ENCODE results near the gene TCF25.
A peak's percentile ranks its signal among the peaks of the same experiment; 100 is the strongest.
"Not testable (repeated sequence)": the region's sequence is repeated elsewhere in the genome, so short reads cannot be mapped to it uniquely, and the experiment has no call there.

The TCF25 gene

GRCh38 chr16:89873109-89873971, at the start of gene TCF25:
Gene TCF25 (plus strand): TSS chr16:89873592. CDS start chr16:89873668, 76 bp downstream.
- H3K4me3 ChIP-seq (ENCODE audit: low read depth, low read length), result peak within 1 kb of the TSS; percentile 90
- TF ChIP-seq CTCF (IDR thresholded peaks at IDR 0.05; ENCODE audit: low read depth, low read length), result no peak

GRCh38 chr16:89823824-89824148, 49.6 kb upstream of the TCF25 start:
- not testable (repeated sequence) for H3K4me3 ChIP-seq (ENCODE audit: low read depth, low read length)

GRCh38 chr16:89826531-89827382, 46.6 kb upstream of the TCF25 start:
- no peak for TF ChIP-seq CTCF (IDR thresholded peaks at IDR 0.05; ENCODE audit: low read depth, low read length)
- H3K4me3 ChIP-seq (ENCODE audit: low read depth, low read length), result no peak overlapping the region

GRCh38 chr16:89827383-89828198, 45.8 kb upstream of the TCF25 start:
- H3K4me3 ChIP-seq (ENCODE audit: low read depth, low read length), result peak overlapping the region; percentile 56
- TF ChIP-seq CTCF (IDR thresholded peaks at IDR 0.05; ENCODE audit: low read depth, low read length), result no peak

- peak within 1 kb of the TSS; percentile 56 for H3K4me3 ChIP-seq (ENCODE audit: low read depth, low read length)
Measured at GRCh38 chr16:89828199-89828869, 45.1 kb upstream of the TCF25 start, which contains the start of gene SPIRE2. Gene SPIRE2 (plus strand): TSS chr16:89828475. CDS start chr16:89828551, 76 bp downstream.

GRCh38 chr16:89828870-89829629, 44.3 kb upstream of the TCF25 start:
- TF ChIP-seq CTCF (IDR thresholded peaks at IDR 0.05; ENCODE audit: low read depth, low read length), result no peak
- peak overlapping the region; percentile 44 for H3K4me3 ChIP-seq (ENCODE audit: low read depth, low read length)

More at GRCh38 chr16:89828199-89828869, 45.1 kb upstream of the TCF25 start, which contains the start of gene SPIRE2:
- TF ChIP-seq CTCF (IDR thresholded peaks at IDR 0.05; ENCODE audit: low read depth, low read length), result no peak
